Neuronal stem cell (in vitro differentiated cells): Measurements from ENCODE around the gene SORCS3.

Source experiments
- DNase-seq: peaks from one replicate; pipeline ENCODE4 v3.0.0-alpha.2; 2013; ENCODE audit warnings: low spot score
- H2AFZ ChIP-seq: one replicate; pipeline ENCODE4 v1.6.1; 2013; ENCODE audit warnings: mild to moderate bottlenecking, low read length, inconsistent platforms
- H2AK5ac ChIP-seq: 2 replicates; pipeline ENCODE4 v1.6.1; 2013; ENCODE audit warnings: low read depth, mild to moderate bottlenecking, inconsistent platforms, low read length, moderate library complexity, mixed read lengths
- H2BK120ac ChIP-seq: 2 replicates; pipeline ENCODE4 v1.6.1; 2013; ENCODE audit warnings: low read depth, mild to moderate bottlenecking, inconsistent platforms, low read length, moderate library complexity, mixed read lengths
- H2BK12ac ChIP-seq: one replicate; pipeline ENCODE4 v1.6.1; 2013; ENCODE audit warnings: low read length, inconsistent platforms
- H2BK15ac ChIP-seq: 2 replicates; pipeline ENCODE4 v1.6.1; 2013; ENCODE audit warnings: mild to moderate bottlenecking, low read length, inconsistent platforms, mixed read lengths
- H2BK5ac ChIP-seq: one replicate; pipeline ENCODE4 v1.6.1; 2013; ENCODE audit warnings: inconsistent platforms, mild to moderate bottlenecking, low read length, moderate library complexity
- H3K14ac ChIP-seq: one replicate; pipeline ENCODE4 v1.6.1; 2013; ENCODE audit warnings: low read length, inconsistent platforms
- H3K18ac ChIP-seq: 2 replicates; pipeline ENCODE4 v1.6.1; 2013; ENCODE audit warnings: low read length, inconsistent platforms
- H3K23ac ChIP-seq: 2 replicates; pipeline ENCODE4 v1.6.1; 2013; ENCODE audit warnings: low read depth, mild to moderate bottlenecking, mixed read lengths, low read length, inconsistent platforms; ENCODE audit not compliant: poor library complexity
- H3K27ac ChIP-seq: replicated peaks from 3 replicates; pipeline ENCODE4 v1.5.1; 2013; ENCODE audit warnings: low read length, inconsistent platforms
- H3K27me3 ChIP-seq, 3 experiments: 2 replicates each; pipeline ENCODE4 v1.6.1; 2013; ENCODE audit warnings: low read length in 3 of 3, mild to moderate bottlenecking in 2 of 3, inconsistent platforms in 1 of 3, low read depth in 1 of 3, mixed read lengths in 1 of 3, moderate library complexity in 1 of 3; ENCODE audit not compliant: control insufficient read depth in 3 of 3, insufficient read depth in 3 of 3
- H3K36me3 ChIP-seq, 2 donors: replicated peaks in 1 of 2; 2 replicates each; pipeline ENCODE4 v1.6.1; 2013; ENCODE audit warnings: low read length in 2 of 2; ENCODE audit not compliant: control insufficient read depth in 2 of 2, insufficient read depth in 2 of 2
- H3K4ac ChIP-seq: 2 replicates; pipeline ENCODE4 v1.6.1; 2013; ENCODE audit warnings: inconsistent platforms, mild to moderate bottlenecking, low read length, moderate library complexity
- H3K4me1 ChIP-seq, 2 donors: 1 replicate in 1 of 2; 2 replicates in 1 of 2; pipeline ENCODE4 v1.6.1; 2013; ENCODE audit warnings: low read length in 2 of 2, low read depth in 1 of 2; ENCODE audit not compliant: control insufficient read depth in 2 of 2, insufficient read depth in 1 of 2
- H3K4me2 ChIP-seq: one replicate; pipeline ENCODE4 v1.6.1; 2013; ENCODE audit warnings: mild to moderate bottlenecking, low read length, inconsistent platforms; ENCODE audit not compliant: insufficient read depth, poor library complexity, severe bottlenecking
- H3K4me3 ChIP-seq, 2 donors: 2 replicates each; pipeline ENCODE4 v1.5.1; 2013; ENCODE audit warnings: low read length in 2 of 2, mild to moderate bottlenecking in 2 of 2, inconsistent platforms in 1 of 2, moderate library complexity in 1 of 2
- H3K79me1 ChIP-seq: one replicate; pipeline ENCODE4 v1.6.1; 2013; ENCODE audit warnings: low read depth, mild to moderate bottlenecking, inconsistent platforms, low read length, moderate library complexity
- H3K9ac ChIP-seq: one replicate; pipeline ENCODE4 v1.6.1; 2013; ENCODE audit warnings: mild to moderate bottlenecking, low read depth, low read length, inconsistent platforms; ENCODE audit not compliant: poor library complexity
- H3K9me3 ChIP-seq, 2 donors: replicated peaks in 1 of 2; 2 replicates each; pipeline versions ENCODE3 to v1.6.1; 2013; ENCODE audit warnings: low read length in 2 of 2, mild to moderate bottlenecking in 2 of 2, inconsistent platforms in 1 of 2, low read depth in 1 of 2, mixed read lengths in 1 of 2, moderate library complexity in 1 of 2; ENCODE audit not compliant: control insufficient read depth in 2 of 2, insufficient read depth in 1 of 2
- H4K8ac ChIP-seq: one replicate; pipeline ENCODE4 v1.6.1; 2013; ENCODE audit warnings: low read depth, mild to moderate bottlenecking, inconsistent platforms, low read length, moderate library complexity
- H4K91ac ChIP-seq: one replicate; pipeline ENCODE4 v1.6.1; 2013; ENCODE audit warnings: low read length, low read depth, mild to moderate bottlenecking, inconsistent platforms; ENCODE audit not compliant: poor library complexity
- WGBS, 2 donors: extraction: QIAGEN DNeasy Blood & Tissue Kit; methylation state at CpG; one replicate each; pipeline ENCODE4 v1.1.7; 2013; ENCODE audit warnings: missing lambda C conversion rate in 2 of 2, mixed read lengths in 1 of 2; ENCODE audit not compliant: insufficient read length in 2 of 2, insufficient replicate concordance in 1 of 2; ENCODE audit errors: extremely low coverage in 2 of 2; 5-methylcytosine and 5-hydroxymethylcytosine counted together

The SORCS3 gene

DNA sequence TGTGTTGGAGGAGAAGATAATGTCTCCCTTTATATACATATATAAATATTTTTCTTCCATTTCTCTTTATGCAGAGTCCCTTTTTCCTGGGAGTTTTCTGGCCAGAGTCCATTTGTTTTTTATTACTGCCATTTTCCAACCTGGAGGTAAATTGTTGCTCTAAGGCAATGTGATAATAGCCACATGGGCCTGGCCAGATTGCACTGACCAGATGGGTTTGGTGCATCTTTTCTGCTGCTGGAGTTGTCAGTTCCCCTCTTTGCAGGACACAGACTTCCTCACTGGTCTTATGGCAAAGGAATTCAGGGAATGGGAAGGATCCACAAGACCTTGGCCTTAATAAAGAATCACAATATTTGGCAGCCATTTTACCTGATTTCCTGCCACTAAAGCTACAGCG, 254.9 kb downstream of the SORCS3 start:
- Histone ChIP-seq H4K8ac (no peak overlapping the region), H3K4me1 (peaks cover 0 to 7% of the 10 kb centered on the region in 2 donors), H3K4me2 (no peak overlapping the region), H2BK15ac (no peak overlapping the region), H3K9ac (no peak overlapping the region), H3K23ac (no peak overlapping the region), H3K27me3 (no peaks in the 10 kb centered on the region), H2BK5ac (no peak overlapping the region), H3K79me1 (no peaks in the 10 kb centered on the region), H2AFZ (no peak overlapping the region), H3K4me3 (no peak overlapping the region), H3K9me3 (no peaks in the 10 kb centered on the region), H3K18ac (peak overlapping the region; percentile 15), H3K36me3 (no peaks in the 10 kb centered on the region), H2BK120ac (no peak overlapping the region), H3K27ac (no peak overlapping the region), H2AK5ac (no peak overlapping the region), H3K14ac (no peak overlapping the region), H3K4ac (no peak overlapping the region), H2BK12ac (no peak overlapping the region), H4K91ac (no peak overlapping the region)
- DNase-seq = no peak
- WGBS, 2 donors = no CpG with 5 or more reads among the region's 1 CpG

DNA sequence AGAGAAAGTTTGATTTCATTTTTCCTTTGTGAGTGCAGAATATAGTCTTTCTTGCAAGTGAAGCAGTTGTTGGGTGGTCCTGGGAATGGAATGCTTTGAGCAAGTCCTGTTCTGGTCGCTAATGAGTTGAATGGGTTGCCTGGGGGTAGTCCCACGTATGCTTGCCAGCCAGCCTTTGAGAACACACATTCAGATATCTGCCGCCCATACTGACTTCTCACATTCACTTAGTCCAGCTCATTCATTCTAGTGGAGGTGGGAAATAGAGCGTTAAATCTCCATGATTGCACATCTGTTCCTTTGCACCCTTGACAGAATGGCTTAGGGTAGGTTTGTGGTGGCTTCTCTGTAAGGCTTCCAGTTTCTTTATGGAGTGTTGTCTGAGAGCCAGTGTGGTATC, 256.6 kb downstream of the SORCS3 start:
- no peaks in the 10 kb centered on the region for H3K36me3 ChIP-seq
- no peak overlapping the region for H3K4me3 ChIP-seq
- peaks cover 0 to 7% of the 10 kb centered on the region in 2 donors for H3K4me1 ChIP-seq
- no peak overlapping the region for H3K18ac ChIP-seq
- no peak overlapping the region for H2AK5ac ChIP-seq
- H3K27ac ChIP-seq = no peak overlapping the region
- peak; percentile 31 for DNase-seq
- no peak overlapping the region for H3K23ac ChIP-seq
- H2BK15ac ChIP-seq = no peak overlapping the region
- H3K9ac ChIP-seq = no peak overlapping the region
- no peaks in the 10 kb centered on the region for H3K27me3 ChIP-seq
- no peak overlapping the region for H3K4ac ChIP-seq
- no peak overlapping the region for H3K4me2 ChIP-seq
- H2AFZ ChIP-seq = no peak overlapping the region
- H4K8ac ChIP-seq = no peak overlapping the region
- H4K91ac ChIP-seq = no peak overlapping the region
- WGBS, 2 donors = no CpG with 5 or more reads among the region's 4 CpGs
- H2BK120ac ChIP-seq = no peak overlapping the region
- no peak overlapping the region for H3K14ac ChIP-seq
- no peak overlapping the region for H2BK12ac ChIP-seq
- no peaks in the 10 kb centered on the region for H3K79me1 ChIP-seq
- H3K9me3 ChIP-seq = no peaks in the 10 kb centered on the region
- H2BK5ac ChIP-seq = no peak overlapping the region

DNA sequence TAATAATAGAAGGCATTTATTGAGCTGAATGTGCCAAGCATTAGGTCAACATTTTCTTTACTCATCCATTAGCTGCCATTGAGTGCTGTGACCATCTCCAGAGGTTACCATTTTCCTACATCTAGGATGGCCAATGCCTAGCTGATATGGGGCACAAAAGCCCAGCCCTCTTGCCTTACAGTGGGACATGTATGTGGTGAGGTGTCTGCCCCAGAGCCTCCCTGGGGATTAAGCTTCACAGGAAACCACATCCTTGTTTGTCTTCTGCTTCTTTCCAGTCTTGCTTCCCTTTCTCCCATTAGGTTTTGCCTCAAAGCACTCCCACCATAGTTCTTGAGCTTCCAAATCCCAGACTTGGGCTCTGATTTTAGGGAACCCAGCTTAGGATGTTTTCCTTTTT, 258.7 kb downstream of the SORCS3 start:
- Histone ChIP-seq H3K27me3 (no peaks in the 10 kb centered on the region), H3K14ac (no peak overlapping the region), H3K27ac (no peak overlapping the region)

DNA sequence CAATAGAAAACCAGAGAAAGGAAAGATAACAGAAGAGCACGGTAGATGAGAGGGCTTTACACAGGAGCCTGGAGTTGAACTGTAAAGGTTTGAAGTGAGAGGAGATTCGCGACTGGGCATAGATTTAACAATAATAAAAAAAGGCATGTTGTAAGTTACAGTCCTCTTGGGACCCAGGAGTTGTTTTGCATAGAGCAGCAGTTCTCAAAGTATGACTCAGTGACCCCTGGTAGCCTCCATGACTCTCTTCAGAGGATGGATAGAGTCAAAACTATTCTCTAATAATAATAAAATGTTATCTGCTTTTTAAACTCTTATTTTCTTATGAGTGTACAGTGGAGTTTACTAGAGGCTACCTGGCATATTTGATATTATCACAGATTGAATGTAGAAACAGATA, 262.3 kb downstream of the SORCS3 start:
- Histone ChIP-seq H3K4me3 (no peak overlapping the region), H3K23ac (no peak overlapping the region), H2BK5ac (no peak overlapping the region), H3K79me1 (no peaks in the 10 kb centered on the region), H3K4ac (no peak overlapping the region), H3K14ac (no peak overlapping the region), H3K4me1 (peaks cover 4 to 9% of the 10 kb centered on the region in 2 donors), H2AK5ac (no peak overlapping the region), H4K8ac (no peak overlapping the region), H2BK120ac (no peak overlapping the region), H3K36me3 (no peaks in the 10 kb centered on the region), H3K4me2 (no peak overlapping the region), H3K27me3 (peaks cover 0 to 4% (median 0%) of the 10 kb centered on the region in 3 experiments), H3K18ac (no peak overlapping the region), H2BK15ac (no peak overlapping the region), H3K9me3 (no peaks in the 10 kb centered on the region), H2AFZ (no peak overlapping the region), H4K91ac (no peak overlapping the region), H3K9ac (no peak overlapping the region), H2BK12ac (no peak overlapping the region), H3K27ac (no peak overlapping the region)
- DNase-seq = no peak
- no CpG with 5 or more reads among the region's 3 CpGs for WGBS, 2 donors

More for the DNA sequence above, 258.7 kb downstream of the SORCS3 start:
- no peak overlapping the region for H3K23ac ChIP-seq
- no peaks in the 10 kb centered on the region for H3K36me3 ChIP-seq
- H3K9me3 ChIP-seq = no peaks in the 10 kb centered on the region
- H4K91ac ChIP-seq = no peak overlapping the region
- no peak overlapping the region for H3K18ac ChIP-seq
- no peak overlapping the region for H2AFZ ChIP-seq
- H3K4ac ChIP-seq = no peak overlapping the region
- H4K8ac ChIP-seq = no peak overlapping the region
- no peak for DNase-seq
- no peak overlapping the region for H2AK5ac ChIP-seq
- peaks cover 0 to 3% of the 10 kb centered on the region in 2 donors for H3K4me1 ChIP-seq
- no peak overlapping the region for H2BK120ac ChIP-seq
- no peak overlapping the region for H2BK5ac ChIP-seq
- no peak overlapping the region for H2BK12ac ChIP-seq
- no peak overlapping the region for H3K4me3 ChIP-seq
- no peak overlapping the region for H3K4me2 ChIP-seq
- no peak overlapping the region for H3K9ac ChIP-seq
- no peak overlapping the region for H2BK15ac ChIP-seq
- no peaks in the 10 kb centered on the region for H3K79me1 ChIP-seq
